HG03108 (cell line): ENCODE measurements around the gene TIAM2.
"Not testable (repeated sequence)": the region's sequence is repeated elsewhere in the genome, so short reads cannot be mapped to it uniquely, and the experiment has no call there.

Experiments used
- ATAC-seq: cut with Tn5 transposase; IDR thresholded peaks from one replicate; pipeline ENCODE4 v1.9.1; 2021; ENCODE audit warnings: moderate library complexity; ENCODE audit not compliant: unreplicated experiment

Gene TIAM2

GRCh38 chr6:155157101-155157500 lies 162.0 kb downstream of the TIAM2 start:
- ATAC-seq = no peak

GRCh38 chr6:155158030-155158843 lies 163.1 kb downstream of the TIAM2 start:
- ATAC-seq = peak; percentile 43

GRCh38 chr6:155162682-155163081 lies 167.6 kb downstream of the TIAM2 start:
- ATAC-seq = no peak

GRCh38 chr6:155163601-155164000 lies 168.5 kb downstream of the TIAM2 start:
- no peak for ATAC-seq

GRCh38 chr6:155165029-155165710 lies 170.1 kb downstream of the TIAM2 start:
- no peak for ATAC-seq

GRCh38 chr6:155170519-155170918 lies 175.4 kb downstream of the TIAM2 start:
- no peak for ATAC-seq

- ATAC-seq = peak; percentile 81
Measured at GRCh38 chr6:155171109-155171746, 176.1 kb downstream of the TIAM2 start.

GRCh38 chr6:155171747-155172449 lies 176.8 kb downstream of the TIAM2 start:
- ATAC-seq = no peak

- no peak for ATAC-seq
Measured at GRCh38 chr6:155173488-155173887, 178.4 kb downstream of the TIAM2 start.

GRCh38 chr6:155174576-155175211 lies 179.6 kb downstream of the TIAM2 start:
- ATAC-seq = peak; percentile 37

GRCh38 chr6:155177363-155177961 lies 182.3 kb downstream of the TIAM2 start:
- no peak for ATAC-seq

GRCh38 chr6:155181498-155181897 lies 186.4 kb downstream of the TIAM2 start:
- peak; percentile 56 for ATAC-seq

- no peak for ATAC-seq
Measured at GRCh38 chr6:155182103-155182502, 187.0 kb downstream of the TIAM2 start.

GRCh38 chr6:155183095-155183494 lies 188.0 kb downstream of the TIAM2 start:
- ATAC-seq = peak; percentile 35

- not testable (repeated sequence) for ATAC-seq
Measured at GRCh38 chr6:155185041-155185440, 189.9 kb downstream of the TIAM2 start.

GRCh38 chr6:155185544-155185943 lies 190.4 kb downstream of the TIAM2 start:
- no peak for ATAC-seq

GRCh38 chr6:155186052-155186658 lies 191.0 kb downstream of the TIAM2 start:
- no peak for ATAC-seq

GRCh38 chr6:155187106-155187505 lies 192.0 kb downstream of the TIAM2 start:
- ATAC-seq = no peak

- ATAC-seq = no peak
Measured at GRCh38 chr6:155187994-155188706, 193.0 kb downstream of the TIAM2 start.
